GM21528 (cell line): ENCODE data around the gene TNXB.
"Not testable (repeated sequence)": the region's sequence is repeated elsewhere in the genome, so short reads cannot be mapped to it uniquely, and the experiment has no call there.

Experiments
- ATAC-seq: cut with Tn5 transposase; IDR thresholded peaks from one replicate; pipeline ENCODE4 v1.9.1; 2021; ENCODE audit warnings: mild to moderate bottlenecking, moderate library complexity; ENCODE audit not compliant: unreplicated experiment, low FRiP score

TNXB gene

GRCh38 chr6:32008616-32009015, 100.5 kb downstream of the TNXB start:
- not testable (repeated sequence) for ATAC-seq

- ATAC-seq, result not testable (repeated sequence)
These were observed 101.1 kb downstream of the TNXB start for GRCh38 chr6:32008037-32008436.

- ATAC-seq, result not testable (repeated sequence)
These were observed 102.1 kb downstream of the TNXB start for GRCh38 chr6:32007086-32007485.

- not testable (repeated sequence) for ATAC-seq
These were observed 103.1 kb downstream of the TNXB start for GRCh38 chr6:32005991-32006529.

GRCh38 chr6:32005538-32005880, 103.6 kb downstream of the TNXB start:
- ATAC-seq, result not testable (repeated sequence)

GRCh38 chr6:32004864-32005537, 104.1 kb downstream of the TNXB start:
- not testable (repeated sequence) for ATAC-seq

- not testable (repeated sequence) for ATAC-seq
These were observed 104.7 kb downstream of the TNXB start for GRCh38 chr6:32004393-32004792.

GRCh38 chr6:32003301-32003700, 105.8 kb downstream of the TNXB start:
- ATAC-seq, result not testable (repeated sequence)

GRCh38 chr6:32002546-32003268, 106.4 kb downstream of the TNXB start:
- ATAC-seq, result not testable (repeated sequence)

- ATAC-seq, result not testable (repeated sequence)
These were observed 112.8 kb downstream of the TNXB start for GRCh38 chr6:31996385-31996784.

GRCh38 chr6:31994421-31994820, 114.7 kb downstream of the TNXB start:
- ATAC-seq, result not testable (repeated sequence)
